ENCODE data around the gene OTUD3. TPM values are rescaled to one million over a fixed set of nuclear protein-coding genes. Genes with fewer than 3 reads are reported as not detected.
A peak's percentile ranks its signal among the peaks of the same experiment; 100 is the strongest.

OTUD3 gene
- total and polyA plus RNA-seq, 9 of the 15 experiments (the other 6 are each of a cell fraction or from before 2014, with no cell fraction given): 2.0 to 16.6 (median 11.0) TPM

DNA sequence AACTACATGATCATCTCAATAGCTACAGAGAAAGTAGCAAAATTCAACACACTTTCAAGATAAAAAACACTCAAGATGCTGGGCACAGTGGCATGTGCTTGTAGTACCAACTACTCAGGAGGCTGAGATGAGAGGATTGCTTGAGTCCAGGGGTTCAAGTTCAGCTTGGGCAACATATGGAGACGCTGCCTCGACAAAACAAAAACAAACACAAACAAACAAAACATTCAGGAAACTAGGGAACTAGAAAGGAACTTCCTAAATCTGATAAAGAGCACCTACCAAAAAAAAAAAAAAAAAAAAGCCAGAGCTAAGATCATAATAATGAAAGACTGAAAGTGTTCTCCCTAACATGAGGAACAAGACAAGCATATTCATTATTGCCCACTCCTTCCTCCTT, 44.3 kb upstream of the OTUD3 start (continued):
- TF ChIP-seq, protein P1, sequence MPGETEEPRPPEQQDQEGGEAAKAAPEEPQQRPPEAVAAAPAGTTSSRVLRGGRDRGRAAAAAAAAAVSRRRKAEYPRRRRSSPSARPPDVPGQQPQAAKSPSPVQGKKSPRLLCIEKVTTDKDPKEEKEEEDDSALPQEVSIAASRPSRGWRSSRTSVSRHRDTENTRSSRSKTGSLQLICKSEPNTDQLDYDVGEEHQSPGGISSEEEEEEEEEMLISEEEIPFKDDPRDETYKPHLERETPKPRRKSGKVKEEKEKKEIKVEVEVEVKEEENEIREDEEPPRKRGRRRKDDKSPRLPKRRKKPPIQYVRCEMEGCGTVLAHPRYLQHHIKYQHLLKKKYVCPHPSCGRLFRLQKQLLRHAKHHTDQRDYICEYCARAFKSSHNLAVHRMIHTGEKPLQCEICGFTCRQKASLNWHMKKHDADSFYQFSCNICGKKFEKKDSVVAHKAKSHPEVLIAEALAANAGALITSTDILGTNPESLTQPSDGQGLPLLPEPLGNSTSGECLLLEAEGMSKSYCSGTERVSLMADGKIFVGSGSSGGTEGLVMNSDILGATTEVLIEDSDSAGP (CRISPR knock-in tag; IDR thresholded peaks at IDR 0.05): no peak
- TF ChIP-seq NR2F6 (CRISPR knock-in tag; IDR thresholded peaks at IDR 0.05) (no peak), DIDO1 (tag; IDR thresholded peaks at IDR 0.05; ENCODE audit: low read depth) (no peak), ZNF668 (CRISPR knock-in tag; IDR thresholded peaks at IDR 0.05) (no peak), CBFB (CRISPR knock-in tag; IDR thresholded peaks at IDR 0.05) (no peak), ELF4 (CRISPR knock-in tag; IDR thresholded peaks at IDR 0.05) (no peak), BCOR (IDR thresholded peaks at IDR 0.05) (no peak), IRF2 (CRISPR knock-in tag; IDR thresholded peaks at IDR 0.05) (no peak)
- TF ChIP-seq, protein P2, sequence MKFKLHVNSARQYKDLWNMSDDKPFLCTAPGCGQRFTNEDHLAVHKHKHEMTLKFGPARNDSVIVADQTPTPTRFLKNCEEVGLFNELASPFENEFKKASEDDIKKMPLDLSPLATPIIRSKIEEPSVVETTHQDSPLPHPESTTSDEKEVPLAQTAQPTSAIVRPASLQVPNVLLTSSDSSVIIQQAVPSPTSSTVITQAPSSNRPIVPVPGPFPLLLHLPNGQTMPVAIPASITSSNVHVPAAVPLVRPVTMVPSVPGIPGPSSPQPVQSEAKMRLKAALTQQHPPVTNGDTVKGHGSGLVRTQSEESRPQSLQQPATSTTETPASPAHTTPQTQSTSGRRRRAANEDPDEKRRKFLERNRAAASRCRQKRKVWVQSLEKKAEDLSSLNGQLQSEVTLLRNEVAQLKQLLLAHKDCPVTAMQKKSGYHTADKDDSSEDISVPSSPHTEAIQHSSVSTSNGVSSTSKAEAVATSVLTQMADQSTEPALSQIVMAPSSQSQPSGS (CRISPR knock-in tag; IDR thresholded peaks at IDR 0.05): no peak

DNA sequence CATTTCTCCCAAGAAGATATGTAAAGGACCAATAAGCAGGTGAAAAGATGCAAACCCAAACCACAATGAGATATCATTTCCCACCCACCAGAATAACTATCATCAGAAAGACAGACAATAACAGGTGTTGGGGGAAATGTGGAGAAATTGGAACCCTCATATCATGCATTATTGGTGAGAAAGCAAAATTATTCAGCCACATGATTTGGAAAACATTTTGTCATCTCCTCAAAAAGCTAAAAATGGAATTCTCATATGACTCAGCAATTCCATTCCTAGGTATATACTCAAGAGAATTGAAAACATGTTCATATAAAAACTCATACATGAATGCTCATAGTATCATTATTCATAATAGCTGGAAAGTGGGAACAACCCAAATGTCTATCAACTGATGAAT, 42.0 kb upstream of the OTUD3 start:
- no peaks in the 10 kb centered on the region; a peak in 1 of 5 replicates for H3K4me1 ChIP-seq (replicated peaks in 1 of 2; ENCODE audit: control insufficient read depth in 2 of 2, insufficient read depth in 2 of 2, low read length in 2 of 2)
- FAIRE-seq (no peak), DNase-seq (ENCODE audit: extremely low read depth in 1 of 4, low spot score in 3 of 4) (no peak), ATAC-seq (no peak)
- no peaks in the 10 kb centered on the region for H3K9me3 ChIP-seq (replicated peaks; ENCODE audit: control insufficient read depth, insufficient read depth, low read depth, low read length)
- CTCF ChIA-PET (ENCODE audit: low intra/inter-chr PET ratio): no interaction called here
- in situ Hi-C loops (cut with MboI): no loop called here
- H4K20me1 ChIP-seq (replicated peaks; ENCODE audit: control insufficient read depth, insufficient read depth, low read length): no peaks in the 10 kb centered on the region
- H3K27ac ChIP-seq (ENCODE audit: extremely low read depth, low read depth, low read length): no peak overlapping the region
- no peaks in the 10 kb centered on the region for H3K79me2 ChIP-seq (ENCODE audit: control insufficient read depth, insufficient read depth, low read length)
- no peak overlapping the region for H3K9ac ChIP-seq (ENCODE audit: insufficient read depth in 1 of 2, low read depth in 2 of 2, low read length in 2 of 2)
- H3K27me3 ChIP-seq (ENCODE audit: control insufficient read depth in 2 of 2, insufficient read depth in 2 of 2, low read length in 2 of 2): peaks cover 11 to 23% of the 10 kb centered on the region in 2 experiments
- no peak overlapping the region for H3K4me3 ChIP-seq
- no TSS peak for BruUV-seq (replicated peaks)
- POLR2A ChIA-PET: interaction anchor here (0.6 to 0.8 kb wide), 2 partner anchors 114 to 534 kb away, joined by 3 to 4 read pairs; no protein-coding TSS in a partner anchor
- H3K36me3 ChIP-seq (ENCODE audit: control insufficient read depth, insufficient read depth, low read length): no peaks in the 10 kb centered on the region
- no peak overlapping the region for H3K4me2 ChIP-seq (ENCODE audit: insufficient read depth, low read length)
- H3K9me1 ChIP-seq (ENCODE audit: control insufficient read depth, insufficient read depth, low read length): no peaks in the 10 kb centered on the region
- H2AFZ ChIP-seq (ENCODE audit: low read depth, low read length): no peak overlapping the region
- intact Hi-C loops (cut with micrococcal nuclease): no loop called here
- TF ChIP-seq PURB (CRISPR knock-in tag; IDR thresholded peaks at IDR 0.05; ENCODE audit: low read depth): no peak
- TF ChIP-seq, protein P3, sequence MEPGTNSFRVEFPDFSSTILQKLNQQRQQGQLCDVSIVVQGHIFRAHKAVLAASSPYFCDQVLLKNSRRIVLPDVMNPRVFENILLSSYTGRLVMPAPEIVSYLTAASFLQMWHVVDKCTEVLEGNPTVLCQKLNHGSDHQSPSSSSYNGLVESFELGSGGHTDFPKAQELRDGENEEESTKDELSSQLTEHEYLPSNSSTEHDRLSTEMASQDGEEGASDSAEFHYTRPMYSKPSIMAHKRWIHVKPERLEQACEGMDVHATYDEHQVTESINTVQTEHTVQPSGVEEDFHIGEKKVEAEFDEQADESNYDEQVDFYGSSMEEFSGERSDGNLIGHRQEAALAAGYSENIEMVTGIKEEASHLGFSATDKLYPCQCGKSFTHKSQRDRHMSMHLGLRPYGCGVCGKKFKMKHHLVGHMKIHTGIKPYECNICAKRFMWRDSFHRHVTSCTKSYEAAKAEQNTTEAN (CRISPR knock-in tag; IDR thresholded peaks at IDR 0.05): no peak
- TF ChIP-seq MAFG (tag; conservative IDR thresholded peaks at IDR 0.05): peak; percentile 93
- TF ChIP-seq MAFF (IDR thresholded peaks at IDR 0.05; ENCODE audit: low read length): peak; percentile 53; the same call in 1 of the 2 replicates
- peak; percentile 91 for TF ChIP-seq ZNF316 (IDR thresholded peaks at IDR 0.05)
- no peak for TF ChIP-seq ZNF217 (CRISPR knock-in tag; IDR thresholded peaks at IDR 0.05)
- TF ChIP-seq CBX3 (IDR thresholded peaks at IDR 0.05; ENCODE audit: borderline replicate concordance in 1 of 2, low read length in 2 of 2): no peak
- no peak for TF ChIP-seq POLR3A (IDR thresholded peaks at IDR 0.05; ENCODE audit: borderline replicate concordance, extremely low read depth, insufficient read depth, insufficient read length)
- TF ChIP-seq C11orf30 (IDR thresholded peaks at IDR 0.05; ENCODE audit: low read depth): peak; percentile 78
- no peak for TF ChIP-seq RAD21 (CRISPR knock-in tag; conservative IDR thresholded peaks at IDR 0.05 in 1 of 2, IDR thresholded peaks at IDR 0.05 in 1 of 2)
- no peak for TF ChIP-seq SREBF1 (IDR thresholded peaks at IDR 0.05; ENCODE audit: borderline replicate concordance, low read depth, low read length)
- TF ChIP-seq ZNF695 (CRISPR knock-in tag; IDR thresholded peaks at IDR 0.05): no peak
